GM23248 (cell line): ENCODE measurements around the gene SIGLEC14.

Experiments used
- EZH2 ChIP-seq: fragments of 200-600 bp; sonication (generic); IDR thresholded peaks from 2 replicates; pipeline ENCODE4 v1.6.1; 2018; ENCODE audit warnings: antibody characterized with exemption, mild to moderate bottlenecking; ENCODE audit not compliant: insufficient read depth, poor library complexity, severe bottlenecking
- EZH2phosphoT487 ChIP-seq: fragments of 200-600 bp; sonication (generic); IDR thresholded peaks from 2 replicates; pipeline ENCODE4 v1.6.1; 2018; ENCODE audit warnings: antibody characterized with exemption, moderate library complexity, mild to moderate bottlenecking, low read depth; ENCODE audit not compliant: insufficient read depth

DNA sequence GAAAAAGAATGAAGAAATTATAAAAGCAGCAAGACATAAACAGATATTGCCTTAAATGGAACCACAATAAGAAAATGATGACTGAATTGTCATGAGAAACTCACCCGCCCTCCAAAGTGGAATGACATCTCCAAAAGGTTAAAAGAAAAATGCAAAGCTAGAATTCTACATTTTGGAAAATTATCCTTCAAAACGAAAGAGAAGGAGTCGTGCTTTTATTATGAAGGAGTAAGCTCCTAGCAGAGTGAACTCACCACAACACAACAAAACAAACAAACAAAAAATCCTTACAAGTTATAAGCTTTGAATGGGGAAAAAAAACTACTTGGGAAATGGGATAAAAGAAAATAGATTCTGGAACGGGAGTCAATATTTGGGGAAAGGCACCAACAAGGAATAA lies 6.7 kb downstream of the SIGLEC14 start:
- TF ChIP-seq EZH2phosphoT487, result no peak
- TF ChIP-seq EZH2, result no peak
